ENCODE measurements around the gene RIN3.

The RIN3 gene

DNA sequence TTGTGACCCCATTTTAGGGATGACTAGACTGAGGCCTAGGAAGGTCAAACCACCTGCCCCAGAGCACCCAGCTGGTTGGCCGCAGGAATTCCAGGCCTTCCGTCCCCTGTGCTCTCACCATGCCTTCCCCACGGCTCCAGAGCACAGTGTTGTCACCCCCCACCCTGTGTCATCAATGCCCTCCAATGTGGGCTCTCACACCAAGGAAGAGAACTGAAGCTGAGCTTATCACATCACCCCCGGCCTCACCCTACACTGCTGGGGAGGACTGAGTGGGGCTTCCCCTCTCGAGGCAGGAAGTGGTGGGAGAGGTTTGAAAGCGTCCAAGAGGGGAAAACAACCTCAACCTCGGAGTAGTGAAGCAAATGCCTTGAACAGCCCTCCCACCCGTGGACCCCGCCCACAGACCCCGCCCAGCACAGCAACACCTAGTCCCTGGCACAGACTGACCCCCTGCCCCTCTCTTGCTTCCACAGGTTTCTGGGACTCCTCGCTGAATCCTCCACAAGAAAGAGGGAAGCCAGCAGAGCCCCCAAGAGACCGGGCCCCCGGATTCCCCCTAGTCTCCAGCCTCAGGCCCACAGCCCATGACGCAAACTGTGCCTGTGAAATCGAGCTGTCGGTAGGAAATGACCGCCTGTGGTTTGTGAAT is 137.7 kb downstream of the RIN3 start:
- Histone ChIP-seq H3K27ac (ENCODE audit: poor library complexity, severe bottlenecking) (no peak overlapping the region), H3K9me3 (ENCODE audit: severe bottlenecking) (no peaks in the 10 kb centered on the region), H3K27me3 (ENCODE audit: insufficient read depth, poor library complexity, severe bottlenecking) (no peaks in the 10 kb centered on the region), H3K4me3 (ENCODE audit: severe bottlenecking) (no peak overlapping the region), H3K4me1 (ENCODE audit: insufficient read depth, poor library complexity, severe bottlenecking) (peaks cover 22% of the 10 kb centered on the region), H3K36me3 (ENCODE audit: low read depth) (no peaks in the 10 kb centered on the region)
- ATAC-seq (ENCODE audit: low read depth) (no peak), DNase-seq (ENCODE audit: low spot score) (no peak)
- TF ChIP-seq, protein P1, sequence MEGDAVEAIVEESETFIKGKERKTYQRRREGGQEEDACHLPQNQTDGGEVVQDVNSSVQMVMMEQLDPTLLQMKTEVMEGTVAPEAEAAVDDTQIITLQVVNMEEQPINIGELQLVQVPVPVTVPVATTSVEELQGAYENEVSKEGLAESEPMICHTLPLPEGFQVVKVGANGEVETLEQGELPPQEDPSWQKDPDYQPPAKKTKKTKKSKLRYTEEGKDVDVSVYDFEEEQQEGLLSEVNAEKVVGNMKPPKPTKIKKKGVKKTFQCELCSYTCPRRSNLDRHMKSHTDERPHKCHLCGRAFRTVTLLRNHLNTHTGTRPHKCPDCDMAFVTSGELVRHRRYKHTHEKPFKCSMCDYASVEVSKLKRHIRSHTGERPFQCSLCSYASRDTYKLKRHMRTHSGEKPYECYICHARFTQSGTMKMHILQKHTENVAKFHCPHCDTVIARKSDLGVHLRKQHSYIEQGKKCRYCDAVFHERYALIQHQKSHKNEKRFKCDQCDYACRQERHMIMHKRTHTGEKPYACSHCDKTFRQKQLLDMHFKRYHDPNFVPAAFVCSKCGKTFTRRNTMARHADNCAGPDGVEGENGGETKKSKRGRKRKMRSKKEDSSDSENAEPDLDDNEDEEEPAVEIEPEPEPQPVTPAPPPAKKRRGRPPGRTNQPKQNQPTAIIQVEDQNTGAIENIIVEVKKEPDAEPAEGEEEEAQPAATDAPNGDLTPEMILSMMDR (IDR thresholded peaks at IDR 0.05; ENCODE audit: poor library complexity, severe bottlenecking), result no peak

DNA sequence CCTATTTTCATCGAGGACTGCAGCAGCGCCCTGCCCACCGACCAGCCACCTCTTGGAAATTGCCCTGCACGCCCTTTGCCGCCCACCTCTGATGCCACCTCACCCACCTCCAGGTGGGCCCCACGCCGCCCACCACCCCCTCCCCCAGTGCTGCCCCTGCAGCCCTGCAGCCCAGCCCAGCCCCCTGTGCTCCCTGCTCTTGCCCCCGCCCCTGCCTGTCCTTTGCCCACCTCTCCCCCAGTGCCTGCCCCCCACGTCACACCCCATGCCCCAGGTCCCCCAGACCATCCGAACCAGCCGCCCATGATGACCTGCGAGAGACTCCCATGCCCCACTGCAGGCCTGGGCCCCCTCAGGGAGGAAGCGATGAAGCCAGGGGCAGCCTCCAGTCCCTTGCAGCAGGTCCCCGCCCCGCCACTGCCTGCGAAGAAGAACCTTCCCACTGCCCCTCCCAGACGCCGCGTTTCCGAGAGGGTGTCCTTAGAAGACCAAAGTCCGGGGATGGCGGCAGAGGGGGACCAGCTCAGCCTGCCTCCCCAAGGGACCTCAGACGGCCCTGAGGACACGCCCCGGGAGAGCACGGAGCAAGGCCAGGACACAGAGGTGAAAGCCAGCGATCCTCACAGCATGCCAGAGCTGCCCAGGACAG is 138.3 kb downstream of the RIN3 start:
- TF ChIP-seq, protein P1 (IDR thresholded peaks at IDR 0.05; ENCODE audit: poor library complexity, severe bottlenecking), result no peak
- Histone ChIP-seq H3K27me3 (ENCODE audit: insufficient read depth, poor library complexity, severe bottlenecking) (no peaks in the 10 kb centered on the region), H3K9me3 (ENCODE audit: severe bottlenecking) (no peaks in the 10 kb centered on the region), H3K27ac (ENCODE audit: poor library complexity, severe bottlenecking) (no peak overlapping the region), H3K4me1 (ENCODE audit: insufficient read depth, poor library complexity, severe bottlenecking) (peaks cover 15% of the 10 kb centered on the region), H3K36me3 (ENCODE audit: low read depth) (no peaks in the 10 kb centered on the region), H3K4me3 (ENCODE audit: severe bottlenecking) (no peak overlapping the region)
- ATAC-seq (ENCODE audit: low read depth) (no peak), DNase-seq (ENCODE audit: low spot score) (no peak)

DNA sequence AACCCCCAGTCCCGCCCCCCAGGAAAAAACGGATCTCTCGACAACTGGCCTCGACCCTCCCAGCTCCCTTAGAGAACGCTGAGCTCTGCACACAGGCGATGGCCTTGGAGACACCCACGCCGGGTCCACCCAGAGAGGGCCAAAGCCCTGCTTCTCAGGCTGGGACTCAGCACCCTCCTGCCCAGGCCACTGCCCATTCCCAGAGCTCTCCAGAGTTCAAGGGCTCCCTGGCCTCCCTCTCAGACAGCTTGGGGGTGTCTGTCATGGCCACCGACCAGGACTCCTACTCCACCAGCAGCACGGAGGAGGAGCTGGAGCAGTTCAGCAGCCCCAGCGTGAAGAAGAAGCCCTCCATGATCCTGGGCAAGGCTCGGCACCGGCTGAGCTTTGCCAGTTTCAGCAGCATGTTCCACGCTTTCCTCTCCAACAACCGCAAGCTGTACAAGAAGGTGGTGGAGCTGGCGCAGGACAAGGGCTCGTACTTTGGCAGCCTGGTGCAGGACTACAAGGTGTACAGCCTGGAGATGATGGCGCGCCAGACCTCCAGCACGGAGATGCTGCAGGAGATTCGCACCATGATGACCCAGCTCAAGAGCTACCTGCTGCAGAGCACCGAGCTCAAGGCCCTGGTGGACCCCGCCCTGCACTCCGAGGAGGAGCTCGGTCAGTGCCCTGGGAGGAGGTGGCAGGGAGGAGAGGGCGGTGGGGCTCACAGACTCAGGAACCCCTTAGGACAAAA is 139.0 kb downstream of the RIN3 start:
- Histone ChIP-seq H3K27ac (ENCODE audit: poor library complexity, severe bottlenecking) (no peak overlapping the region), H3K4me3 (ENCODE audit: severe bottlenecking) (no peak overlapping the region), H3K27me3 (ENCODE audit: insufficient read depth, poor library complexity, severe bottlenecking) (no peaks in the 10 kb centered on the region), H3K36me3 (ENCODE audit: low read depth) (no peaks in the 10 kb centered on the region), H3K9me3 (ENCODE audit: severe bottlenecking) (no peaks in the 10 kb centered on the region), H3K4me1 (ENCODE audit: insufficient read depth, poor library complexity, severe bottlenecking) (peaks cover 8% of the 10 kb centered on the region)
- DNase-seq (ENCODE audit: low spot score), result no peak
- TF ChIP-seq, protein P1 (IDR thresholded peaks at IDR 0.05; ENCODE audit: poor library complexity, severe bottlenecking), result no peak
- no peak for ATAC-seq (ENCODE audit: low read depth)

DNA sequence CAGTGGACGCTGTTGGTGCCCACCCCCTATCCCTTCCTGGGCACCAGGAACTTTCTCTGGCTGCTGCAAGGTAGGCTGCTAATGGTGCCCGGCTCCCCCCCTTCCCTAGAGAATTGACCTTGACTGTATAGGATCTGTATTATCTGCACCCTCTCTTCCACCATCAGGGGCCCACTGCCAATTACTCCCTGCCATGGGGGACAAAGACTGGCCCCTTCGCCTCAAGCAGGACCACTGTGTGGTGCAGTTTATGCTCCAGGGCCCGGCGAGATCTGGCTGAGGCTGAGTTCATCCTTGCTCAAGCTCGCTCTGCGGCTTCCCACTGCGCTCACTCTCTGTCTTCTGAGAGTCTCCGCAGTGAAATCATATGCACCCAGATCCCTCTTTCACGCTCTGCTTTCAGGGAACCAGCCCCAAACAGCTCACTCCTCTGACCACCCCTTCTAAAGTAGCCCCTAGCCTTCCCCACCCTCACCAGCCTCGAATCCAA is 139.6 kb downstream of the RIN3 start:
- TF ChIP-seq, protein P1 (IDR thresholded peaks at IDR 0.05; ENCODE audit: poor library complexity, severe bottlenecking), result no peak
- ATAC-seq (ENCODE audit: low read depth) (no peak), DNase-seq (ENCODE audit: low spot score) (no peak)
- no peak overlapping the region for H3K27ac ChIP-seq (ENCODE audit: poor library complexity, severe bottlenecking)
- no peak overlapping the region for H3K4me3 ChIP-seq (ENCODE audit: severe bottlenecking)
- no peaks in the 10 kb centered on the region for H3K36me3 ChIP-seq (ENCODE audit: low read depth)
- no peaks in the 10 kb centered on the region for H3K9me3 ChIP-seq (ENCODE audit: severe bottlenecking)
- no peaks in the 10 kb centered on the region for H3K27me3 ChIP-seq (ENCODE audit: insufficient read depth, poor library complexity, severe bottlenecking)
- H3K4me1 ChIP-seq (ENCODE audit: insufficient read depth, poor library complexity, severe bottlenecking), result peaks cover 7% of the 10 kb centered on the region

Measured in RWPE2 (cell line).